Measurements from ENCODE around the gene SPEG. TPM values are rescaled to one million over a fixed set of nuclear protein-coding genes. Genes with fewer than 3 reads are reported as not detected.
A peak's percentile ranks its signal among the peaks of the same experiment; 100 is the strongest.

Gene SPEG
- total and polyA plus RNA-seq, 4 donors: 3.7 to 15.6 (median 9.6) TPM

DNA sequence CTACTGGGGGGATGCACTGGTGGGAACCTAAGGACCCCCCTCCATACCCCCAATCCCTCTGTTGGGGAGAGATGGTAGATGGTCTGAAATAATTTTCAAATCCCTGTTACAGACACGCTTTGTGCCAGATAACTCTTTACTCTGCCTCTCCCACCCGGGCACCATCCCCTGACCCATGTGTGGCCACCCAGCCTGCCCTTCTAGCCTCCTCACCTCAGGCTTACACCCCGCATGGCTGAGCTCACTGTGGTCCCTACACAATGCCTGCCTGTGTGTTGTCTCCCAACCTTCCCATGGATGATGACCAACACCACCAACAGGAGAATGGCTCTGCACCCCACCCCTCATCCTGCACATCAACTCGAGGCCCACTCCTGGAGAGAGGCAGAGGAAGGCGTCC is 15.0 kb downstream of the SPEG start:
- H3K4me3 ChIP-seq: no peak overlapping the region

DNA sequence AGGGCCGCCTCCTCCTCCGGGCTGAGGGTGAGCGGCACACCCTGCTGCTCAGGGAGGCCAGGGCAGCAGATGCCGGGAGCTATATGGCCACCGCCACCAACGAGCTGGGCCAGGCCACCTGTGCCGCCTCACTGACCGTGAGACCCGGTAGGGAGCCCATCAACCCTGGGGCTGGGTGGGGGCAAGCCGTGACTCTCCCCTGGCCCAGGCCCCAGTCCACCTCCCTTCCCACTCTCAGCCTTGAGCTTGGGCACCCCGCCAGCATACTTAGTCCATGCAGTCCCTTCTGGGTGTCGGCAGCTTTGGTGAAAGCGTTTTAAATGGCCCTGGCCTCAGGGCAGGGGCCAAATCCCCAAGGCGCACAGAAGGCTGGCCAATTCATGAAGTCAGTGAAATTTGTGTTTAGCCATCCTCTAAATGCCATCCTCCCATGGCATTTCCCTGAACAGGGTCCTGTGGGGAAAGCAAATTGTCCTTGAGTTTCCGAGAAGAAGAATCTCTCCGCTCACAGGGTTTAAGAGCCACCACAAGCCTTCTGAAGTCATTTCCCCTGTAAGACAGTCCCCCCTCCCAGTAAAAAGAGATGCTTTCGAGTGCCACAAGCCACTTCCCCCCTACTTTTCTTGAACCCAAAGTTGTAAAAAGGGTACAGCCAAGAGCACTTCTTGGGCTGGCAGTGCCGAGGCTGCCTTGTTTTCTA is 17.2 kb downstream of the SPEG start:
- H3K27ac ChIP-seq (ENCODE audit: low read depth in 1 of 2, low read length in 1 of 2): peak overlapping the region in 1 of 2 donors; percentile 90
- no peaks in the 10 kb centered on the region for H3K9me3 ChIP-seq (ENCODE audit: control insufficient read depth in 4 of 4, insufficient read depth in 3 of 4, low read length in 3 of 4)
- ATAC-seq (ENCODE audit: insufficient read depth, low FRiP score) (no peak), DNase-seq (peak in 2 of 3 donors; percentile 36 to 46)
- no peak overlapping the region for H3K9ac ChIP-seq (ENCODE audit: insufficient read depth in 1 of 2, low read length in 2 of 2)
- H3K4me1 ChIP-seq (ENCODE audit: control insufficient read depth in 5 of 5, insufficient read depth in 5 of 5, low read length in 5 of 5): peaks cover 0 to 27% (median 5%) of the 10 kb centered on the region in 5 donors
- TF ChIP-seq, protein P1, sequence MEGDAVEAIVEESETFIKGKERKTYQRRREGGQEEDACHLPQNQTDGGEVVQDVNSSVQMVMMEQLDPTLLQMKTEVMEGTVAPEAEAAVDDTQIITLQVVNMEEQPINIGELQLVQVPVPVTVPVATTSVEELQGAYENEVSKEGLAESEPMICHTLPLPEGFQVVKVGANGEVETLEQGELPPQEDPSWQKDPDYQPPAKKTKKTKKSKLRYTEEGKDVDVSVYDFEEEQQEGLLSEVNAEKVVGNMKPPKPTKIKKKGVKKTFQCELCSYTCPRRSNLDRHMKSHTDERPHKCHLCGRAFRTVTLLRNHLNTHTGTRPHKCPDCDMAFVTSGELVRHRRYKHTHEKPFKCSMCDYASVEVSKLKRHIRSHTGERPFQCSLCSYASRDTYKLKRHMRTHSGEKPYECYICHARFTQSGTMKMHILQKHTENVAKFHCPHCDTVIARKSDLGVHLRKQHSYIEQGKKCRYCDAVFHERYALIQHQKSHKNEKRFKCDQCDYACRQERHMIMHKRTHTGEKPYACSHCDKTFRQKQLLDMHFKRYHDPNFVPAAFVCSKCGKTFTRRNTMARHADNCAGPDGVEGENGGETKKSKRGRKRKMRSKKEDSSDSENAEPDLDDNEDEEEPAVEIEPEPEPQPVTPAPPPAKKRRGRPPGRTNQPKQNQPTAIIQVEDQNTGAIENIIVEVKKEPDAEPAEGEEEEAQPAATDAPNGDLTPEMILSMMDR (IDR thresholded peaks at IDR 0.05; ENCODE audit: control extremely low read depth, extremely low read depth): no peak
- H3K27me3 ChIP-seq (ENCODE audit: control insufficient read depth in 3 of 3, insufficient read depth in 3 of 3, low read length in 2 of 3): peaks cover 0 to 19% (median 18%) of the 10 kb centered on the region in 3 donors
- H3K4me3 ChIP-seq: no peak overlapping the region
- peaks cover 0 to 7% (median 0%) of the 10 kb centered on the region in 4 donors for H3K36me3 ChIP-seq (ENCODE audit: control insufficient read depth in 4 of 4, insufficient read depth in 4 of 4, low read length in 4 of 4)
- WGBS, 2 donors: 78 to 90% methylated on average over 18 of the region's 18 CpGs

More for the DNA sequence above, 15.0 kb downstream of the SPEG start:
- 81 to 94% methylated on average over 5 of the region's 5 CpGs for WGBS, 2 donors
- Histone ChIP-seq H3K27ac (ENCODE audit: low read depth in 1 of 2, low read length in 1 of 2) (no peak overlapping the region), H3K9me3 (ENCODE audit: control insufficient read depth in 4 of 4, insufficient read depth in 3 of 4, low read length in 3 of 4) (no peaks in the 10 kb centered on the region), H3K9ac (ENCODE audit: insufficient read depth in 1 of 2, low read length in 2 of 2) (no peak overlapping the region), H3K4me1 (ENCODE audit: control insufficient read depth in 5 of 5, insufficient read depth in 5 of 5, low read length in 5 of 5) (peaks cover 0 to 31% (median 5%) of the 10 kb centered on the region in 5 donors), H3K36me3 (ENCODE audit: control insufficient read depth in 4 of 4, insufficient read depth in 4 of 4, low read length in 4 of 4) (peaks cover 0 to 7% (median 0%) of the 10 kb centered on the region in 4 donors), H3K27me3 (ENCODE audit: control insufficient read depth in 3 of 3, insufficient read depth in 3 of 3, low read length in 2 of 3) (peaks cover 0 to 20% (median 19%) of the 10 kb centered on the region in 3 donors)
- no peak for DNase-seq
- TF ChIP-seq, protein P1 (IDR thresholded peaks at IDR 0.05; ENCODE audit: control extremely low read depth, extremely low read depth): no peak
- no peak for ATAC-seq (ENCODE audit: insufficient read depth, low FRiP score)

DNA sequence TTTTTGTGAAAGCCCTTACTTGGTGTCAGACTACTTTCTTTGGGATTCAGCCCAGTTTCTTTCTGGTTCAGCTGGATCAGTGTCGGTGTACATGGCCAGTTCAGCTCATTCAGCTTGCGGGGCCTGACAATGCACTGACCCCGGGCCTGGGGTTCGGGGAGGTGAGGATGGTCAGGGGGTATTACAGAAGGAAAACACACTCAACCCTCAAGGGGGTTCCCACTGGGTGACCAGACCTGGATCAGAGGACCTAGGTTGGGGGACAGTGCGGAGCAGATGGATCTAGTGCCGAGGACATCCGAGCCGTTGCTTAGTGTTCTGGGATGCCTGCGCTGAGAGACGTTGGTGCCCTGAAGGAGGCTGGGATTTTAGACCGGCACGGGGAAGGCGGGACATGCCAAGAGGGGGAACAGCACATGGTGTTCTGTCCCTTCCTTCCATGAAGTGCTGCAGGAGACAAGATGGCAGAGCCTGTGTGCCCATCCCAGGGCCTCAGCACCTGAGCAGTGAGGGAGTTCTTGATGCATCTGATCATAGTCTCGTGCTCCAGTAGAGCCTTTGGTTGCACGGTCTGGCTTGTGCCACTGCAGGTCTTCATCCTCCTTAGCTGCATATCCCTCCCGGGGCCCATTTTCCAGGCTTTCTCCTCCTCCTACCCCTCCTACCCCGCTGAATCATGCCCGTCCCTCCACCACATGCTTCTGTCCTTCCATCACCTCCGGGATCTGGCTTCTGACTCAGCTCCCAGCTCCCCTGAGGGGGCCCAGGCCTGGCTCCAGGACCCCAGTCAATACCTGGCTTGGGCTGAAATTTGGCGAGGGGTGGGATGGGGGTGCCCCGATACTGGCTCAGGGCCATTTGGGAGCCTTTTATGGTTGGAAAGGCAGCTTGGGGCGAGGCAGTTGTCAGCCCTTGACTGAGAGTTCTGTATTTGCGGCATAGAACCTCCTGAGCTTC is 18.0 kb downstream of the SPEG start:
- peak overlapping the region in 1 of 2 donors; percentile 90 for H3K27ac ChIP-seq (ENCODE audit: low read depth in 1 of 2, low read length in 1 of 2)
- DNase-seq (no peak), ATAC-seq (ENCODE audit: insufficient read depth, low FRiP score) (no peak)
- H3K9ac ChIP-seq (ENCODE audit: insufficient read depth in 1 of 2, low read length in 2 of 2): no peak overlapping the region
- H3K4me1 ChIP-seq (ENCODE audit: control insufficient read depth in 5 of 5, insufficient read depth in 5 of 5, low read length in 5 of 5): peaks cover 0 to 27% (median 5%) of the 10 kb centered on the region in 5 donors
- 75 to 86% methylated on average over 23 of the region's 23 CpGs for WGBS, 2 donors
- no peak overlapping the region for H3K4me3 ChIP-seq
- TF ChIP-seq, protein P1 (IDR thresholded peaks at IDR 0.05; ENCODE audit: control extremely low read depth, extremely low read depth): no peak
- H3K36me3 ChIP-seq (ENCODE audit: control insufficient read depth in 4 of 4, insufficient read depth in 4 of 4, low read length in 4 of 4): peaks cover 0 to 7% (median 0%) of the 10 kb centered on the region in 4 donors
- peaks cover 0 to 19% (median 14%) of the 10 kb centered on the region in 3 donors for H3K27me3 ChIP-seq (ENCODE audit: control insufficient read depth in 3 of 3, insufficient read depth in 3 of 3, low read length in 2 of 3)
- no peaks in the 10 kb centered on the region for H3K9me3 ChIP-seq (ENCODE audit: control insufficient read depth in 4 of 4, insufficient read depth in 3 of 4, low read length in 3 of 4)
